NCI-H2196 treated with DMSO at 0.1 percent for 48 hours (cell line): ENCODE data around the gene AHSP.
"Not testable (repeated sequence)": the region's sequence is repeated elsewhere in the genome, so short reads cannot be mapped to it uniquely, and the experiment has no call there.

ENCODE experiments used
- DNase-seq: peaks from one replicate; lab custom pipeline; 2025; ENCODE audit not compliant: unreplicated experiment; lab: John Stamatoyannopoulos, UW

Gene AHSP

DNA sequence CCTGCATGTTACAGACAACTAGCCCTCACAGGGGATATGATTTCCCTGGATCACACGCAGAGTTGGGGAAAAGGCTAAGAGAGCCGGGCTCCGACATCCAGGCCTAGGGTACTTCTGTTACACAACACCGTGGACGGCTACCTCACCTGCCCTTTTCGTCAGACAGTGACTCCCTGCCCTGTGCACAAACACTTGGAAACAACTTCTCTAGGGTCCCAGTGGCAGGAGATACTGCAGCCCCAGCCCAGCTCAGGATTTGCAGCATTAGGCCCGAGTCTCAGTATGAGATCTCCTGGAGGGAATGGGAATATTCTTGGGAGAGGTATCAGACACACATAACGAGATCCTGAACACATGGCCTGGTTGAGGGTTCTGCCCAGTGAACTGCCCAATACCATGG lies 27.8 kb upstream of the AHSP start:
- DNase-seq, result no peak

DNA sequence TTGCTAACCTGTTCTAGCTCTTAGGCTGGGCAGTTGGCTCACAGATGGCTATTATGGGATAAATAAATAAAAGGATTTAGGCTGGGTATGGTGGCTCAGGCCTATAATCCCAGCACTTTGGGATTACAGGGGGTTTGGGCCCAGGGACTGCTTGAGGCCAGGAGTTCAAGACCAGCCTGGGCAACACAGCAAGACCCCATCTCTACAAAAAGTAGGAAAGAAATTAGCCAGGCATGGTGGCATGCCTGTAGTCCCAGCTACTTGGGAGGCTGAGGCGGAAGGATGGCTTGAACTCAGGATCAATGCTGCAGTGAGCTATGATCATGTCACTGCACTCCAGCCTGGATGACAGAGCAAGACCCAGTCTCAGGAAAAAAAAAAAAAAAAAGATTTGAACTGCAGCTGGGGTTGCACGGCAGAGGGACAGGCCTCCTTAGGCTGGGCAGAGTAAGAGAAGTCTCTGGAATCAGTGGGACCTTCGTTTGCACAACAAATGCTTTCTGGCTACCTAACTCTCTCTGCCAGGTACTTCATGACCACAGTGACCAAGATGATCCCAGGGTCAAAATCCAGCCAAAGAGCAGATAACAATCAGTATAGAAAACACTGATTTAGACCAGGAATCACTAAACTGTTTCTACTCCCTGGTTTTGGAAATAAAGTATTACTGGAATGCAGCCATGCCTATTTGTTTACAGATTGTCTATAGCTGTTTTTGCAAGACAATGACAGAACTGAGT lies 26.3 kb upstream of the AHSP start:
- DNase-seq, result no peak

DNA sequence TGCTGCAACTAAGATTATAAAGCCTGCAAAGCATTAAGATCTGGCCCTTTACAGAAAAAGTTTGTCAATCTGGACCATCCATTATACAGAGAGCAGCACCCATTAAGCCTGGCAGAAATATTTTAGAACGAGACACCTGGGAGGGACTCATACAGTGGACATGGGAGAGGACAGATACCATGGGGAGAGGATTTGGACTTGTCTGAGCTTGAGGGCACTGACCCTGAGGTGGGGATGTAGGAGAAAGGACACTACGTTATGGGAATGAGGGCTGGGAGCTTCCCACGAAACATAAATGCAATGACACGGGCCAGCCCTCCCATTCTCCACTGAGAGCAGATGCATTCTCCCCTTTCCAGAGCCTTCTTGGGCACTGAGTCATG lies 25.7 kb upstream of the AHSP start:
- DNase-seq, result no peak

DNA sequence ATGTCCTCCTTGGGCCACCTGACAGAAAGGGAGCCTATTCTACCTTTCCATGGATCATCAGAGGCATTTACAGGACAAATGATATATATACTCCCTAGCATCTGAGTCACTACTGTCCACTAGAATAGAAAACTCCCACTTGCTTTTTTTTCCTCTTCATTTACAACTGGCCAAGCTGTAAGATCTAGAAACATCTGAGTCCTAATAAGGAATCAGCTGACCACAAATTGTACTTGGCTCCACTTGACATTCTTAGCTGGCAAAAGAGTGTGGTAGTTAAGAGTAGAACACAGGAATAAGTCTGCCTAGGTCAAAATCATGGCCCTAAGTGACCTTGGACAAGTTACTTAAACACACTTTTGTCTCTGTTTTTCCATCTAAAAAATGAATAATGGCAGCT lies 24.7 kb upstream of the AHSP start:
- DNase-seq, result no peak

DNA sequence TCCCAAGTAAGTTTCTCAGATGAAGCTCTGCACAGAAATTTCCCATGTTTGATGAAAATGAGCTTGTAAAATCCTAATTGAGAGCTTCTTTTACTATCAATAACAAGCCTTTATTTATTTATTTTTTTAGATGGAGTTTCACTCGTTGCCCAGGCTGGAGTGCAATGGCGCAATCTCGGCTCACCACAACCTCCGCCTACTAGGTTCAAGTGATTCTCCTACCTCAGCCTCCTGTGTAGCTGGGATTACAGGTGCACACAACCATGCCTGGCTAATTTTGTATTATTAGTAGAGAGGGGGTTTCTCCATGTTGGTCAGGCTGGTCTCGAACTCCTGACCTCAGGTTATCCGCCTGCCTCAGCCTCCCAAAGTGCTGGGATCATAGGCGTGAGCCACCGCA lies 24.1 kb upstream of the AHSP start:
- not testable (repeated sequence) for DNase-seq

DNA sequence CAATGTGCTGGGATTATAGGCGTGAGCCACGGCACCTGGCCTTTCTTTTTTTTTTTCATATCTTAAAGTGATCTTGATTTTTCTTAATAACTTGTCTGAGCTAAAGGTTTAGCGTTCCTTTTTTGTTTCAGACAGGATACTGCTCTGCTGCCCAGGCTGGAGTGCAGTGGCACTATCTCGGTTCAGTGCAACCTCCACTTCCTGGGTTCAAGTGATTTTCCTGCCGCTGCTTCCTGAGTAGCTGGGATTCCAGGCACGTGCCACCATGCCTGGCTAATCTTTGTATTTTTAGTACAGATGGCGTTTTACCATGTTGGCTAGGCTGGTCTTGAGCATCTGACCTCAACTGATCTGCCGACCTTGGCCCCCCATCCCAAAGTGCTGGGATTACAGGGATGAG lies 23.5 kb upstream of the AHSP start:
- DNase-seq, result no peak

DNA sequence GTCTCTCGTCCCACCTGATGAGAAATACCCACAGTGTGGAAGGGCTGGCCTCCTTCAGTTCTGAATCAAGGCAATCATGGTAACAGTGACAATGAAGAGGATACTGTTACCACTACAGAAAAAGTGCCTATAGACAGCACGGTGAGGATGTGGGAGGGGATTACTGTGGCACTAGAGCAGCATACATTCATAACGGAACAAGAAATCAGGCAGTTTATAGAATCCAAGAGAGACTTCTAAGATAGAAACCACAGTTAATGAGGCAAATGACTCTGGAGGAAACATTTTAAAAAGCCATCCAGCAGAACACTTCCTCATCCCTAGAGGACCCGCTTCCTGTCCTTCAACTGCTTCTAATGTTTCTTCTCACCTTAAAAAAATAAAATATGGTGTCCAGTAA lies 22.2 kb upstream of the AHSP start:
- no peak for DNase-seq

DNA sequence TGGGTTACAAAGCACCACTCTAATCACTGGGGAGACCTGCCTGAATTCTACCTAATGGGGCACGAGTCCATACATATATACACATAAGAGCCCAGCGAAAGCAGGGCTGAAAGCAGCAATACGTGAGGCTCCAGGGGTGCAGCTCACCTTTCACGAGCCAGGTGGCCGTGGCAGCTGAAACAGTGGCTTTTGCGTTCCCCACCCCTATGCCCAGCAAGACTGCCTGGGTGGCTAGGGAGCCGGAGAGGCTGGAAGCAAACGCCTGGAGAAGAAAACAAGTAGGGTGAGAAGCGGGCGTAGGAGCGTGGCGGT lies 20.1 kb upstream of the AHSP start:
- no peak for DNase-seq

DNA sequence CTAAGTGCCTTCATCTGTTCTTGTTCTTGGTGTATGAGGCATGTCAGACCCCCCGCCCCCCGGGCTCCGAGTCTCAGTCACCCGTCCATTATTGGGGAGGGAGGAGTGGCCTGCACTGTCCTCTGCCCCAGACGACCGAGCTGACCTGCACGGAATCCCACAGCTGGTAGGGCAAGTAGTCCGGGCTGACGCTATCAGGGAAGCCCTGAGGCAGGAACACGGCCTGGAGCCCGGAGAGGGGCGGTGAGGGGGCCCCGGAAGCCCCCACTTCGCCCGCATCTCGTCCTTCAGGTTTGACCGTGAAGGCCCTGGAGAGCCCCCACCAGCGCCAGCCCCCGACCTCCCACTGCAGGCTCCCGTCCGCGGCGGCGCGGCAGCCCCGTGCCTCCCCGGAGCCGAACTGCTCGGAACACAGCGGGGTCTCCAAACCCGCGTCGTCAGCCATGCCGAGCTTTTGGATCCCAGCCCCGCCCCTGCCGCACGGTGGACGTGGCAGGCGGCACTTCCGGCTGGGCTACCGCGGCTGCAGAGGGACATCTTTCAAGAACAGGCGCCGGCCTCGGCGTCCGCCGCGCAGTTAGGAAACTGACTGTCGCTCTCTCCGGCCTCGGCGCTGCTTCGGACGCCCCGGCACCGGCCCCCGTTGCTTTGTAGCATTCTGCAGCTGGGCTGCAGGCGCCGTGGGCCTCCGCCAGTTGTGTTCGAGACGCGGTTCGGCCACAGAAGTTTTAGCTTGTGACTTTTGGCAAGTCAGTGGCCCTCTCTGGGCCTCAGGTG lies 19.6 kb upstream of the AHSP start, which contains the start of gene RUSF1:
TSS of gene RUSF1 (minus strand) at position 463 of the 777 bp plus-strand sequence. CDS start at position 445, 18 bp downstream.
- DNase-seq, result peak; percentile 61

DNA sequence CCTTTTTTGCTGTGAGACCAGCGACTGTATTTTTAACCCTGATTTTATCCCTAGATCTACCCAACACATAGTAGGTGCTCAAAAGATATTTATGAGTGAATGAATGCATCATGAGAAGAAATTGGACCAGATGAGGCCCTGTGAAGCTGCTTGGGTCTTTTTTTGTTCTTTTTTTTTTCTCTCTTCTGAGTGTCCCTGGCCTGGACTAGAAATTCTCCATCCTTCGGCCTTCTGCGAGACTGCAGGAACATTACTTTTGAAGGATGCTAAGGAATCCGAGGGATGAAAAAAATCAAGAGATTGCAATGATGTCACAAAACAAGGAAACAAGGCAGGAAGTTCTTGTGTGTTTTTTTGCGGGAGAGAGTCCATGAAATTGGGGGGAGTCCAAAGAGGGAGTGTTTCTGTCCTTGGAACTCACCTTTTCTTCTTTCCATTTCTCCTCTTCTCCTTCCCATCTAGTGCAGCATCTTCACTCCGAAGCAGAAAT lies 18.9 kb upstream of the AHSP start:
- DNase-seq, result no peak

DNA sequence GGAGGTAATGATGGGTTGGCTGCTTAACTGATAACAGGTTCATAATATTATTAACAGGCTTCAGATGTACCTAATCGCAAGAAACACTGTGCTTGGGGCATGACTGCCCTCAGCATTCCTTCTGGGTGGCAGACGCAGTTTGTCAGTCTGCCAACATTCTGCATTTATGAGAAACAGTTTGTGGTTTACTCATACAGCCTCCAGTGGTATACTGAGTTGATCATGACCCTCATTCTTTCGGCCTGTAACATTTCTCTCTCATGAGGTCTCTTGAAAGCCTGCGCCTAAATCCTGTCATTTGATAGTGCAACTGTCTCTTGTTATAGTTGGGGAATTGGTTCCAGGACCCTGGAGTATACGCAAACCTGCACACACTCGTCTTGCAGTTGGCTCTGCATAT lies 14.6 kb upstream of the AHSP start:
- DNase-seq, result no peak

DNA sequence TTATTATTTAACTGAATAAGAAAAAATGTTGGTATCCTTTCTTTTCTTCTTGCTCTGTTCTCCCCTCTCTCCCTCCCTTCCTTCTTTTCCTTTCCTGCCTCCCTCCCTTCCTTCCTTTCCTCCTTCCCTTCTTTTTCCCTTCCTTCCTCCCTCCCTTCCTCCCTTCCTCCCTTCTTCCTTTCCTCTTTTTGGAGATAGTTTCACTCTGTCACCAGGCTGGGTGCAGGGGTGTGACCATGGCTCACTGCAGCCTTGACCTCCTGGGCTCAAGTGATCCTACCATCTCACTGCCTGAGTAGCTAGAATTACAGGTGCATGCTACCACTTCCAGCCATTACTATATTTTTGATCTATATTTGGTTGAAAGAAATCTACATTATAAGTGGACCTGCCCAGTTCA lies 13.8 kb upstream of the AHSP start:
- no peak for DNase-seq

DNA sequence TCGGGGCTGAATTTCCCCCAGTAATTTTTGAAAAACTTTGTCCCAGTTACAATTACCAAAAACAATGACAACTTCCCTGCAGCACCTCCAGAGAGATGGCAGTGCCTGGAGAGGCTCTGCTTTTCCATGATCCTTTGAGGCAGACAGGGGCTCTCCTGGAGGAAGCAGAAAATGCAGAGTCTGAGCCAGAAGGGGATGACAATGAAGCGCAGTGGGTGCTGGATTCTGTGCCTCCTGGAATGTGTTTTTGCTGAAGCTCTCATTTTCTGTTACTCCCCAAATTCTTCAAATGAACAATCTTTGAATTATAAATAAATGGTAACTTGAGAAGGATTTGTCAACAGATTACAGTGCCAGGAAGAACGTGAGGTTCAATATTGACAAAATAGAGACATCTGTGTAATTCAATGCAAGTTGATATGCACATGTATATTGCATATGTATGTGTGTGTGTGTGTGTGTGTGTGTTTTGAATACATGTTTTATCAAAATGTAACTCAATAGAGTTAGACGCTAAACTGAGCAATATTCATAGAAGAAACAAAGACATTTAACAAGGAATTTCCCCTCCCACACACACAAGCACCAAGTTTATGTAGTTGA lies 9.8 kb upstream of the AHSP start:
- no peak for DNase-seq

DNA sequence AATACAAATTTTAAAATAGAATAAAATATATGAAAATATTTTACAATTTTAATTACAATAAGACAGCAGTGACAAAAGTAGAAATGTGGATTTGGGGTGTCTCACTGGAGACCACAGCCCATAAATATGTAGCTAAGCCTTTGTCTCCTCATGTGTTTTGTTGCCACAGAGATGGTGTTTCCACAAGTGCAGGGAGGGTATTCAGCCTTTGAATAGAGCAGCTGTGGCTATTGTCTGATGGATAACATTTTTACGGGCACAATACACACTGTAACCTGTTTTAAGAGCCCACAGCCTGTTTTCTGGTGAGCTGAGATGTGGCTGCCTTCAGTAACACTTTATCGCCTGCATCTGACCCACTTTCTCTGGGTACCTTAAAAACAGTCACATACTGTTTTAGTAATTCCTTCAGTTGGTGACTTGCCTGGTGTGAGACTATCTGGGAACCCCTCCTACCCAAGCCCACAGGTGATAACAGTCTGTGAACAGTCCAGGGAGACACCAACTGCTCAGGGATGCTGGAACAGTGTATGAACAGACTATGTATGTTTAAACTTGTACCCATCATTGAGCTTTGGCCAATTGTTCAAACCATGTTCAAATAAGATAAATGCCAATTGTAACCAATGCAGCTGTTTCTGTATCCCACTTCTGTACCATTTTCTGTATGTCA lies 7.8 kb upstream of the AHSP start:
- no peak for DNase-seq

DNA sequence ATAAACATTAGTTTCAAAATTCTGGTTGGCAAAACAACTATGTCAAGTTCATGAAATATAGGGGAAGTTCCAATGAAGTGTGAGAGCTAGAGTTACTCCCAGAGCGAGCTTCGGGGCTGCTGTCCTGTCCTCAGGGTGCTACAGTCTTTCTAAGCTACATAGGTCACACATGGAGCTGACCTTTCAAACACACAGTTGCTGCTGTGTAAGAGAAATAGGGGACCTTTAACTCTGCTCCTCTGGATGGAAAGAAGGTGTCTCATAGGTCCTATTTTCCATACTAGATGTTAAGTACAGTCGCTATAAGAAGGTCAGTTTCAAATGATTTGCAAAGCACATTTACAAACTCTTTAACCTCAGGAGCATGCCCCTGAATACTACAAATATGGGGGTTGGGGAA lies 6.3 kb upstream of the AHSP start:
- no peak for DNase-seq

DNA sequence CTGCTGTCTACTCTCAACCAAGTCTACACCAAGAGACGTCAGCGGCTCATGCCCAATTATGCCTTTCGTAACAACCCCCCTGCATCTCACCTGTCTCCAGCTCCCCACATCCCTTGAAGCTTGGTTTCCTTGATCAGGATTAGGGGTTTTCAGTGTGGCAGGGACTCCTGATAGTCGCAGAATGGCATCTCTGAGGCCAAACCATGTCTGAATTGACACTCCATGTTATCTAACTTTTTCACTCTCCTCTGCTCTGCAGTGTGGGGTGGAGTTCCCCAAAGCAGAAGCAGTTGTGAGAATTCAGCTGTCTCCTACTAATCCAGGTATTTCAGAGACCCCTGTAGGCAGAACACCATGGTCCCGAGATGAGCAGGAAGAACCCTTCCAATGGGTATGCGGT lies 5.6 kb upstream of the AHSP start:
- DNase-seq, result no peak

DNA sequence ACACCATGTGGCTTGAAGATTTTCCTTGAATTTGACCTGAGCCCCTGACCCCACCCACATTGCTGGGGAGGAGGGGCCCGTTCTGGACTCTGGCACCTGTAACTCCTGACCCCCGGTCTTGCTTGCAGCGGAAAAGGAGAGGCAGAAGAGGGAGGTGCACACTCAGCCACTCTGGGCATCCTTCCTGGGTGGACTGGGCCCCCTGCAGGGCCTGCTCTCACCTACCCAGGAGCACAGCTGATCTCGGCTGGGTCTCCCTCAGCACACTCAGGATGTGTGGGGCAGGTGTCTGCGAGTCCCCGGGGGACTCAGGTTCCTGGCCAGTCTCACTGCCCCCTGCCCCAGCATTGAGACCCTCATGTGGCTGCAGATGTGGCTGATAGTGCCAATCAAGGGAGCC lies 3.9 kb upstream of the AHSP start:
- DNase-seq, result not testable (repeated sequence)

DNA sequence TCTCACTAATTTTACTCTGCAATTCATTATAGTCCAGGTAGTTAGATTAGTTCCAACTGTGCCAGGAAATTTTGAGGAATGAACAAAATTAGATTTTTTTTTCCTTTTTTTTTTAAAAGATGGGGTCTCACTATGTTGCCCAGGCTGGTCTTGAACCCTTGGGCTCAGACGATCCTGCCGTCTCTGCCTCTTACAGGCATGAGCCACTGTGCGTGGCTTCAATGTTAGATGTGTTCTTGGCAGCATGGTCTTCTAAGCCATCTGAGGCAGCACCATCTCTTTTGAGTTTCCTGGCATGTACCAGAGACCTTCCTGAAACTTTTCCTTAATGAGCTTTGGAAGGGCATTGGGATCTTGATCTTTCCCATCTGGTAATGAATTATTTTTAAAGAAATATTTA lies 2.6 kb upstream of the AHSP start:
- no peak for DNase-seq

DNA sequence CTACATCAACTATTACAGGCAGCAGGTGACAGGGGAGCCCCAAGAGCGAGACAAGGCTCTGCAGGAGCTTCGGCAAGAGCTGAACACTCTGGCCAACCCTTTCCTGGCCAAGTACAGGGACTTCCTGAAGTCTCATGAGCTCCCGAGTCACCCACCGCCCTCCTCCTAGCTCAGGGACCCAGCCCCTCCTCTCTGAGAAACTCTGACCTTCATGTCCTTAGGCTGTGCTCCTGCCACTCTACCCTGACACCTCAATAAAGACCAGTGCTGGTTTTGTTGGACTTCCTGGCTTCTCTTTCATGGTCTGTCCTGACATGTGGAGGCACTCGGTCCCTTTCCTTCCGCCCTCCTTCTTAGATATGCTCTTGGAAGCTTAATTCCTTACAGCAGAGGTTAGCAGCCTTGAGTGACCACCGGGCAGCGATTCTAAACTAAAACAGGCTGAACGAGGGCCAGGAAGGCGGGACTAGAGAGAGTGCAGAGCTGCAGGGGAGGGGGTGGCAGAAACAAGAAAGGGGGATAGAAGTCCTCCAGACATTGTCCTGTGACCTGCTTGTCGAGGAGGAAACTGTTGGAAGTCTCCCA lies 915 bp downstream of the AHSP start:
- no peak for DNase-seq

DNA sequence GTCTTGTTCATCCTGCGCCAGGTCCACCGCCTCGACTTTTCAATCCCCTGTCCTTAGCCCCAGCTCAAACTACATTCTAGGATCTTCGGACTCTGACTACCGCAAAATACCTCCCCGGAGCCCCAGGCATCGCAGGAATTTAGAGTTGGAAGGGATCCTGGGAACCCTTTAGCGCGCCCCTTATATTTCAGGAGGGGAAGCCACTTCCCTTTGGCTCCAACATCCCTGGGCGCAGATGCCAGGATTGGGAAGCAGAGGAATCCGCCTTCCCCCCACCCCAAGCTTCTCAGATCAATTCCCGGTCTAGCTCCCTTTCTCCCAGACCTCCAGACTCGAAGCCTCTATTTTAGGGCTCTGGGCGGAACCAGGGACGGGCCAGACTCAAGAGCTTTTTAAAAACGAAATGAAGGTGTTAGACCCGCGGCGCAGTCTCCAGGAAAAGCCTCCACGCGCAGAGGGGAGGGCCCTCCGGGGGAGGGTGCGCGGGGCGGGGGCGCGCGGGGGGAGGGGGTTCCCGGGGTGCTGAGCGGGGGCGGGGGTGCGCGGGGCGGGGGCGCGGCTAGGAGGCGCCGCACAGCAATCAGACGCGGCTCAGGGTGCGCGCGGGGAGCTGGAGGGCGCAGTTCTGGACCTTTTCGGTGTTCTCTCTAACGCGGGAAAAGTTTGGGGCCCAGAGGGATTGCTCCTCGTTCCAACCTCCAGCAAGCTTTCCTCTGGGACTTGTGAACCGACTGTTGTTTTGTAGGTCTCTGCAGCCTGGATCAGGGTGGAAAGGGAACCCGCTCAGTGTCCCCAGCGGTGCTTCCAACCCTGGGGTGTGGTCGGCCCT lies 1.6 kb downstream of the AHSP start:
- DNase-seq, result no peak

DNA sequence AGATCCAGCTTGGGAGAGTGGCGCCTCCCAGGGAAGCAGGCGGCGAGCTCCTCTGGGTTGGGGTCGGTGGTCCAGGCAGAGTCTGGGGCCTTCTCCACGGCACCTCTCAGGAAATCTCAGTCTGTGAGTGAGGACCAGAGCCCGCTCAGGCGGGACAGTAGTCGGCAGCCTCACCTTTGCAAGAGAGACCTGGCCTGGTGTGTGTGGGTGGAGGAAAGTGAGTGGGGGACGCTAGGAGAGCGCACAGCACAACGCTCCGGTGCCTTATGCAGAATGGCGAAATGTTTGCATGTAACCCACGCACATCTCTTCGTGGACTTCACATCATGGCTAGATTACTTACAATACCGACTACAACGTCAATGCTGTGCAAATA lies 2.2 kb downstream of the AHSP start:
- DNase-seq, result no peak
